ENCODE data around the gene CDCA4. TPM values are rescaled to one million over a fixed set of nuclear protein-coding genes. Genes with fewer than 3 reads are reported as not detected.

Gene CDCA4
- total and polyA plus RNA-seq, 2 experiments from 2014 or later = 13.6 to 17.1 TPM

DNA sequence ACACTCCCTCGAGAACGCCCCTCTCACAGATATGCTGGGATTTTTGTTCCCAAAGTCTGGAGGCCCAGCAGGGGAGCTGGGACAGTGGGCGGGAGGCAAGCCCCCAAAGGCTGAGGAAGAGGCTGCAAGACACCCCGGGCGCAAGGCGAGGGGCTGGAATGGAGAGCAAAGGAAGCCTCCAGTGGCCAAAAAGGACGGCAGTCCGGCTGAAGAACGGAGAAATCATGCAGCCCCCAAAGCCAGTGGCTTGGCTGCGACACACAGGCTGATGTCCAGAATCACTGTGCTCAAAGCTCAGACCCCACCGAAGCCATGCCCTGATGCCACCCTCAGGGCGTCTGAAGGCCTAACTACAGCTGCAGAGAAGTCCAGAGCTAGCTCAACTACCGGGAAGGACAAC is 24.4 kb downstream of the CDCA4 start:
- Histone ChIP-seq H3K4me3 (no peak overlapping the region), H3K79me2 (no peaks in the 10 kb centered on the region), H3K27ac (no peak overlapping the region), H3K4me1 (ENCODE audit: insufficient read depth) (no peaks in the 10 kb centered on the region), H3K4me2 (no peak overlapping the region), H3K9me3 (ENCODE audit: low read depth) (no peaks in the 10 kb centered on the region), H2AFZ (no peak overlapping the region), H4K20me1 (ENCODE audit: insufficient read depth, poor library complexity, severe bottlenecking) (no peaks in the 10 kb centered on the region), H3K36me3 (replicated peaks; ENCODE audit: insufficient read depth, low read depth) (no peaks in the 10 kb centered on the region), H3K27me3 (no peaks in the 10 kb centered on the region), H3K9me2 (replicated peaks; ENCODE audit: insufficient read depth) (no peaks in the 10 kb centered on the region)
- WGBS (ENCODE audit: low lambda C conversion rate, missing lambda C conversion rate) = 92% methylated on average over 13 of the region's 13 CpGs
- DNase-seq (ENCODE audit: low spot score) = no peak
- TF ChIP-seq CTCF (IDR thresholded peaks at IDR 0.05; ENCODE audit: poor library complexity) (no peak), EZH2phosphoT487 (IDR thresholded peaks at IDR 0.05; ENCODE audit: low read depth, severe bottlenecking, unreplicated experiment) (no peak), EZH2 (IDR thresholded peaks at IDR 0.05; ENCODE audit: borderline replicate concordance) (no peak)

DNA sequence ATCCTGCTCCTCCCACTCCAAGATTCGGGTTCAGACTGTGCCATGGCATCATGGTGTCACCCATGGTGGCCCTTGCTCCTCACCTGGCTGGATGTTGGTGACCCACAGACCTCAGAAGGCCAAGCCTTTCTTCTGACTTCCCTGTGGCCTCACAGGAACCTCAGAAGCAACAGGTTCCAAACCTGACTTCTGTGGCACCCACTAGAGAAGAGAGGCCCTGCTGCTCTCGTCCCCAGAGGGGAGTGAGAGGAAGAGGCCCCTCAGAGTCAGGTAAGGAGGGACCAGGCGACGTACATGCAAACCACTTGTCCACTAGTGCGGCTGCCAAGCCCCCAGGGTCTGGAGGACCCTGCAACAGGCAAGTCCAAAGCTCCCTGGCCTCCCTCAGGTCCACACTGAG is 24.9 kb downstream of the CDCA4 start:
- H3K79me2 ChIP-seq = no peaks in the 10 kb centered on the region
- H3K4me1 ChIP-seq (ENCODE audit: insufficient read depth) = no peaks in the 10 kb centered on the region
- no peak overlapping the region for H2AFZ ChIP-seq
- WGBS (ENCODE audit: low lambda C conversion rate, missing lambda C conversion rate) = 93% methylated on average over 5 of the region's 5 CpGs
- no peak overlapping the region for H3K27ac ChIP-seq
- no peak overlapping the region for H3K4me2 ChIP-seq
- no peaks in the 10 kb centered on the region for H4K20me1 ChIP-seq (ENCODE audit: insufficient read depth, poor library complexity, severe bottlenecking)
- DNase-seq (ENCODE audit: low spot score) = no peak
- H3K4me3 ChIP-seq = no peak overlapping the region
- TF ChIP-seq EZH2phosphoT487 (IDR thresholded peaks at IDR 0.05; ENCODE audit: low read depth, severe bottlenecking, unreplicated experiment) (no peak), CTCF (IDR thresholded peaks at IDR 0.05; ENCODE audit: poor library complexity) (no peak), EZH2 (IDR thresholded peaks at IDR 0.05; ENCODE audit: borderline replicate concordance) (no peak)
- H3K27me3 ChIP-seq = no peaks in the 10 kb centered on the region
- no peaks in the 10 kb centered on the region for H3K9me3 ChIP-seq (ENCODE audit: low read depth)
- no peaks in the 10 kb centered on the region for H3K36me3 ChIP-seq (replicated peaks; ENCODE audit: insufficient read depth, low read depth)
- H3K9me2 ChIP-seq (replicated peaks; ENCODE audit: insufficient read depth) = no peaks in the 10 kb centered on the region

- 100% methylated on average over 6 of the region's 6 CpGs for WGBS (ENCODE audit: low lambda C conversion rate, missing lambda C conversion rate)
- Histone ChIP-seq H4K20me1 (ENCODE audit: insufficient read depth, poor library complexity, severe bottlenecking) (no peaks in the 10 kb centered on the region), H3K4me2 (no peak overlapping the region), H3K4me3 (no peak overlapping the region), H3K4me1 (ENCODE audit: insufficient read depth) (no peaks in the 10 kb centered on the region), H2AFZ (no peak overlapping the region), H3K79me2 (no peaks in the 10 kb centered on the region), H3K27me3 (no peaks in the 10 kb centered on the region), H3K9me2 (replicated peaks; ENCODE audit: insufficient read depth) (no peaks in the 10 kb centered on the region), H3K27ac (no peak overlapping the region), H3K9me3 (ENCODE audit: low read depth) (no peaks in the 10 kb centered on the region), H3K36me3 (replicated peaks; ENCODE audit: insufficient read depth, low read depth) (no peaks in the 10 kb centered on the region)
- no peak for DNase-seq (ENCODE audit: low spot score)
- TF ChIP-seq EZH2 (IDR thresholded peaks at IDR 0.05; ENCODE audit: borderline replicate concordance) = no peak
- no peak for TF ChIP-seq CTCF (IDR thresholded peaks at IDR 0.05; ENCODE audit: poor library complexity)
- TF ChIP-seq EZH2phosphoT487 (IDR thresholded peaks at IDR 0.05; ENCODE audit: low read depth, severe bottlenecking, unreplicated experiment) = no peak
These were observed 25.9 kb downstream of the CDCA4 start for GRCh38 chr14:104994978-104995377.

Data from hepatocyte (in vitro differentiated cells).